Measurements from ENCODE around the gene CFAP298. TPM values are rescaled to one million over a fixed set of nuclear protein-coding genes. Genes with fewer than 3 reads are reported as not detected.
"Not testable (repeated sequence)": the region's sequence is repeated elsewhere in the genome, so short reads cannot be mapped to it uniquely, and the experiment has no call there.

The CFAP298 gene
- total RNA-seq, 2 donors from 2014 or later: 16.1 to 22.2 TPM

- TF ChIP-seq CTCF (IDR thresholded peaks at IDR 0.05): no peak
- no peak overlapping the region for H3K4me3 ChIP-seq
- H3K27ac ChIP-seq: no peak overlapping the region
- no peak for DNase-seq (ENCODE audit: low spot score)
- H3K4me1 ChIP-seq: peaks cover 0 to 3% of the 10 kb centered on the region in 2 donors
- no peaks in the 10 kb centered on the region for H3K27me3 ChIP-seq
- no peaks in the 10 kb centered on the region for H3K9me3 ChIP-seq
- no peaks in the 10 kb centered on the region for H3K36me3 ChIP-seq
These were observed 44.6 kb downstream of the CFAP298 start for GRCh38 chr21:32567626-32568025.

- H3K9me3 ChIP-seq: no peaks in the 10 kb centered on the region
- H3K27me3 ChIP-seq: no peaks in the 10 kb centered on the region
- H3K4me1 ChIP-seq: peaks cover 0 to 10% of the 10 kb centered on the region in 2 donors
- no peak overlapping the region for H3K27ac ChIP-seq
- H3K36me3 ChIP-seq: no peaks in the 10 kb centered on the region
- TF ChIP-seq CTCF (IDR thresholded peaks at IDR 0.05): no peak
- H3K4me3 ChIP-seq: no peak overlapping the region
- no peak for DNase-seq (ENCODE audit: low spot score)
These were observed 45.3 kb downstream of the CFAP298 start for GRCh38 chr21:32566741-32567389.

- no peak for DNase-seq (ENCODE audit: low spot score)
- H3K27me3 ChIP-seq: no peaks in the 10 kb centered on the region
- no peaks in the 10 kb centered on the region for H3K36me3 ChIP-seq
- H3K4me1 ChIP-seq: peaks cover 0 to 10% of the 10 kb centered on the region in 2 donors
- no peak overlapping the region for H3K27ac ChIP-seq
- H3K9me3 ChIP-seq: no peaks in the 10 kb centered on the region
- TF ChIP-seq CTCF (IDR thresholded peaks at IDR 0.05): no peak
- no peak overlapping the region for H3K4me3 ChIP-seq
These were observed 46.2 kb downstream of the CFAP298 start for GRCh38 chr21:32565856-32566465.

- Histone ChIP-seq H3K27ac (peak overlapping the region; percentile 26 to 38), H3K36me3 (no peaks in the 10 kb centered on the region), H3K4me1 (peaks cover 0 to 10% of the 10 kb centered on the region in 2 donors), H3K9me3 (no peaks in the 10 kb centered on the region), H3K4me3 (no peak overlapping the region), H3K27me3 (no peaks in the 10 kb centered on the region)
- no peak for TF ChIP-seq CTCF (IDR thresholded peaks at IDR 0.05)
- no peak for DNase-seq (ENCODE audit: low spot score)
These were observed 49.3 kb downstream of the CFAP298 start for GRCh38 chr21:32562915-32563314.

GRCh38 chr21:32562426-32562825, 49.8 kb downstream of the CFAP298 start:
- Histone ChIP-seq H3K9me3 (no peaks in the 10 kb centered on the region), H3K4me1 (peaks cover 0 to 10% of the 10 kb centered on the region in 2 donors), H3K27ac (peak overlapping the region; percentile 26 to 38), H3K27me3 (no peaks in the 10 kb centered on the region), H3K36me3 (no peaks in the 10 kb centered on the region), H3K4me3 (no peak overlapping the region)
- TF ChIP-seq CTCF (IDR thresholded peaks at IDR 0.05): peak in 1 of 2 donors; percentile 67
- DNase-seq (ENCODE audit: low spot score): no peak

GRCh38 chr21:32561476-32561875, 50.7 kb downstream of the CFAP298 start:
- not testable (repeated sequence) for H3K27ac ChIP-seq

More at GRCh38 chr21:32561476-32561875, 50.7 kb downstream of the CFAP298 start:
- H3K4me3 ChIP-seq; DNase-seq (ENCODE audit: low spot score); H3K27me3 ChIP-seq; H3K36me3 ChIP-seq; H3K9me3 ChIP-seq: not testable (repeated sequence)
- peaks cover 0 to 10% of the 10 kb centered on the region in 2 donors for H3K4me1 ChIP-seq

Data from right atrium auricular region (tissue), 2 donors.